B cell (primary cell): ENCODE measurements around the gene CCDC57. TPM values are rescaled to one million over a fixed set of nuclear protein-coding genes. Genes with fewer than 3 reads are reported as not detected.

Experiments used
- ATAC-seq: fragments of 200-7000 bp; cut with Tn5 transposase; one replicate; pipeline ENCODE4 v1.10.0; 2021; ENCODE audit warnings: low read depth, mild to moderate bottlenecking, moderate number of reproducible peaks, moderate library complexity
- CTCF ChIA-PET: fragments of 350-600 bp; sonication (Branson Sonifier 250); formaldehyde crosslinking; loops from one replicate; lab custom pipeline; 2021; ENCODE audit warnings: antibody characterized with exemption, inconsistent platforms; lab: Charles Lee
- POLR2A ChIA-PET: fragments of 350-600 bp; sonication (Branson Sonifier 250); formaldehyde crosslinking; loops from one replicate; lab custom pipeline; 2021; ENCODE audit warnings: antibody characterized with exemption; lab: Charles Lee
- DNase-seq: peaks from one replicate; pipeline ENCODE4 v3.0.0; 2013
- H2AFZ ChIP-seq: 2 replicates; pipeline ENCODE4 v1.6.1; 2012; ENCODE audit warnings: mild to moderate bottlenecking, low read depth, low read length; ENCODE audit not compliant: insufficient read depth, poor library complexity, severe bottlenecking
- H3K27ac ChIP-seq, 2 donors: 1 replicate in 1 of 2; 2 replicates in 1 of 2; pipeline ENCODE4 v1.5.1; 2012 to 2013; ENCODE audit warnings: low read length in 2 of 2, mild to moderate bottlenecking in 2 of 2, moderate library complexity in 1 of 2
- H3K27me3 ChIP-seq, 4 experiments: fragments of 200-600 bp in 1 of 4; sonication (generic) in 1 of 4; replicated peaks in 1 of 4; 1 replicate in 2 of 4; 2 replicates in 2 of 4; pipeline versions ENCODE4 v1.6.1 to v1.7.0; 2013 to 2016; ENCODE audit warnings: low read length in 3 of 4, mild to moderate bottlenecking in 2 of 4, mixed read lengths in 1 of 4, moderate library complexity in 1 of 4; ENCODE audit not compliant: insufficient read depth in 4 of 4, control insufficient read depth in 3 of 4; ENCODE audit errors: control extremely low read depth in 1 of 4
- H3K36me3 ChIP-seq, 2 experiments: replicated peaks in 1 of 2; 1 replicate in 1 of 2; 2 replicates in 1 of 2; pipeline versions ENCODE4 v1.6.1 to v1.7.1; 2013; ENCODE audit warnings: low read length in 1 of 2; ENCODE audit not compliant: insufficient read depth in 2 of 2, control insufficient read depth in 1 of 2; ENCODE audit errors: control extremely low read depth in 1 of 2, extremely low read depth in 1 of 2
- H3K4me1 ChIP-seq, 2 donors: fragments of 200-600 bp in 1 of 2; sonication (generic) in 1 of 2; 1 replicate in 1 of 2; 2 replicates in 1 of 2; pipeline versions ENCODE4 v1.5.1 to v1.6.1; 2013 to 2017; ENCODE audit warnings: low read length in 2 of 2; ENCODE audit not compliant: control insufficient read depth in 2 of 2, insufficient read depth in 2 of 2
- H3K4me2 ChIP-seq: replicated peaks from 2 replicates; pipeline ENCODE3; 2012; ENCODE audit warnings: mild to moderate bottlenecking, low read depth, low read length; ENCODE audit not compliant: poor library complexity, severe bottlenecking
- H3K4me3 ChIP-seq, 5 experiments: fragments of 200-600 bp in 1 of 5; sonication (generic) in 1 of 5; 1 replicate in 3 of 5; 2 replicates in 2 of 5; pipeline versions ENCODE4 v1.5.1 to v1.7.0; 2011 to 2016; ENCODE audit warnings: low read length in 4 of 5, mild to moderate bottlenecking in 4 of 5, low read depth in 2 of 5, control low read depth in 1 of 5, moderate library complexity in 1 of 5; ENCODE audit not compliant: insufficient read depth in 1 of 5; ENCODE audit errors: control extremely low read depth in 1 of 5, extremely low read depth in 1 of 5
- H3K79me2 ChIP-seq: fragments of 200-600 bp; sonication (generic); one replicate; pipeline ENCODE4 v1.6.0; 2016; ENCODE audit warnings: low read length; ENCODE audit not compliant: control insufficient read depth, insufficient read depth
- H3K9ac ChIP-seq: fragments of 200-600 bp; sonication (generic); 2 replicates; pipeline ENCODE4 v1.6.1; 2017; ENCODE audit warnings: mild to moderate bottlenecking, low read length, moderate library complexity
- H3K9me3 ChIP-seq, 3 donors: one replicate each; pipeline versions ENCODE4 v1.6.1 to v1.7.1; 2013; ENCODE audit warnings: low read length in 2 of 3; ENCODE audit not compliant: control insufficient read depth in 2 of 3, insufficient read depth in 1 of 3; ENCODE audit errors: control extremely low read depth in 1 of 3
- H4K20me1 ChIP-seq: 2 replicates; pipeline ENCODE4 v1.6.0; 2012; ENCODE audit warnings: mild to moderate bottlenecking, low read length; ENCODE audit not compliant: insufficient read depth, control insufficient read depth, poor library complexity, severe bottlenecking
- H3K27ac Mint-ChIP-seq: one replicate; pipeline ENCODE4 v1.8.0; 2021; ENCODE audit warnings: mixed read lengths
- H3K27me3 Mint-ChIP-seq: one replicate; pipeline ENCODE4 v1.8.0; 2021; ENCODE audit warnings: mixed read lengths
- H3K4me1 Mint-ChIP-seq: one replicate; pipeline ENCODE4 v1.8.0; 2021; ENCODE audit warnings: mixed read lengths
- H3K4me3 Mint-ChIP-seq: one replicate; pipeline ENCODE4 v1.8.0; 2021; ENCODE audit warnings: mixed read lengths
- H3K9me3 Mint-ChIP-seq: one replicate; pipeline ENCODE4 v1.8.0; 2022; ENCODE audit warnings: mixed read lengths; ENCODE audit not compliant: insufficient read depth
- EZH2 ChIP-seq: IDR thresholded peaks from 2 replicates; pipeline ENCODE4 v1.6.1; 2012; ENCODE audit warnings: borderline replicate concordance, low read depth, mild to moderate bottlenecking, moderate library complexity, low read length; ENCODE audit not compliant: insufficient read depth, poor library complexity, severe bottlenecking
- WGBS: methylation state at CpG from one replicate; pipeline ENCODE4 v1.1.5; 2013; ENCODE audit warnings: missing lambda C conversion rate; ENCODE audit not compliant: insufficient coverage; 5-methylcytosine and 5-hydroxymethylcytosine counted together
- intact Hi-C: fragments of 100-400 bp; cut with micrococcal nuclease; formaldehyde crosslinking; loops from one replicate; pipeline ENCODE4 v1.10.0; 2022
- polyA plus RNA-seq: library from polyadenylated mRNA; depleted of rRNA; stranded (reverse); fragments of >200 nt; gene quantifications from 2 replicates; pipeline ENCODE4 v1.2.3, GENCODE V29; 2012
- total RNA-seq, 2 donors: library from RNA; stranded (reverse); fragments of 120-200 nt in 1 of 2; gene quantifications; 1 replicate in 1 of 2; 2 replicates in 1 of 2; pipeline versions ENCODE4 v1.2.3 to v1.2.4, GENCODE V29; 2013 to 2022
- TF ChIP-seq, protein P1 (sequence below): fragments of 200-600 bp; IDR thresholded peaks from one replicate; pipeline ENCODE4 v1.8.0; 2022; ENCODE audit warnings: antibody characterized with exemption, mild to moderate bottlenecking

The CCDC57 gene
- total and polyA plus RNA-seq, 2 donors (not counting 1 experiment from before 2014, with no cell fraction given): 49.7 to 67.2 TPM

DNA sequence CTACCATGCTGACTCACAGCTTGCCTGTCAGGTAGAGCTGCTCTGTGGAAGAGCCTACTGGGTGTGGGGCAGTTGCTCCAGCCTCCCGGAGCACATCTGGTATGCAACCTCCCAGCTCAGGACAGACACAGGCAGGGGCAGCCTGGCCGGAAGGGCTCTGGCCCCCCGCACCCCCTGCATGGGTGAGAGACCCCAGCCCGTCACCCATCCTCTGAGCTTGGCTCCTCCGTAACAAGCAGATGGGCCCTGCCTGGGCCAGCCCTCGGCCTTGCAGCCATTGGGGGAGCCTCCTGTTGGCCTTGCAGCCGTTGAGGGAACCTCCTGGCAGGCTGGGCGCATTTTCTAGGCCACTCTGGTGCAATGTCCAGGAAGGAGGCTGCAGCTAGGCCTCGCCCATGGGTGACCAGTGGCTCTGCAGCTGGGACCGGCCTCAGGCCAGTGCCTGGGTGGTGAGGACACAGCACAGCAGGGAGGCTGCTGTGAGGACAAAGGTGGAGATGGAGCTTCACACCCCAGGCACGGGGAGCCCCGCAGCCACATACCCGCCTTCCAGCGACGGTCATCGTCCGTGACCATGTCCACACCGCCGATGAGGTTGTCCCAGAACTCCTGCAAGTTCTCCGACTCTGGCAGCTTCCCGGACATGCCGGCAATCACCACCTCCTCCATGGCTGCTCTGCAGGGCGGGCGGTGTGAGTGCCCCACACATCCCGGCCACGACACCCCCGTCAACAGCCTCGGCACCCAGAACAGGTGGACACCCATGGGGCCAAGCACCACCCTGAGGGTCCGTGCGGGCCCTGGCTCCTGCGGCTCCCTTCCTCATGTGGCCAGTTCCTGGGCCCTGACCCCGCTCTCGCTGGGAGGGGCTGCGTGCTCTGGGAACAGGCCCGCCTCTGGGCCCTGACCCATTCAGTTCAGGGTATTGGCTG is 116.6 kb downstream of the CCDC57 start:
- ChIA-PET POLR2A (interaction anchor here (0.6 to 1.2 kb wide), 2 partner anchors 10 to 855 kb away, joined by 3 to 7 read pairs; no protein-coding TSS in a partner anchor), CTCF (interaction anchor here (1.0 kb wide), 1 partner anchor 66 kb away, joined by 3 read pairs; no protein-coding TSS in a partner anchor)
- Histone ChIP-seq H4K20me1 (peaks cover 15% of the 10 kb centered on the region), H2AFZ (no peak overlapping the region), H3K4me1 (peaks cover 16 to 28% of the 10 kb centered on the region in 2 donors), H3K27me3 (no peaks in the 10 kb centered on the region), H3K9ac (no peak overlapping the region), H3K27ac (no peak overlapping the region), H3K4me3 (no peak overlapping the region), H3K36me3 (peaks cover 0 to 34% of the 10 kb centered on the region in 2 experiments), H3K79me2 (peaks cover 35% of the 10 kb centered on the region), H3K4me2 (peak overlapping the region; percentile 99), H3K9me3 (no peaks in the 10 kb centered on the region)
- DNase-seq (no peak), ATAC-seq (no peak)
- intact Hi-C loops: loop anchor here (5.0 to 10.0 kb wide), 2 partner anchors 119 to 956 kb away; partner anchors contain the start of gene CCDC57
- Mint-ChIP-seq H3K4me1 (peaks cover 9% of the 10 kb centered on the region), H3K27me3 (no peaks in the 10 kb centered on the region), H3K27ac (peak overlapping the region; percentile 53), H3K4me3 (peak overlapping the region; percentile 50), H3K9me3 (no peaks in the 10 kb centered on the region)
- no peak for TF ChIP-seq EZH2
- TF ChIP-seq, protein P1, sequence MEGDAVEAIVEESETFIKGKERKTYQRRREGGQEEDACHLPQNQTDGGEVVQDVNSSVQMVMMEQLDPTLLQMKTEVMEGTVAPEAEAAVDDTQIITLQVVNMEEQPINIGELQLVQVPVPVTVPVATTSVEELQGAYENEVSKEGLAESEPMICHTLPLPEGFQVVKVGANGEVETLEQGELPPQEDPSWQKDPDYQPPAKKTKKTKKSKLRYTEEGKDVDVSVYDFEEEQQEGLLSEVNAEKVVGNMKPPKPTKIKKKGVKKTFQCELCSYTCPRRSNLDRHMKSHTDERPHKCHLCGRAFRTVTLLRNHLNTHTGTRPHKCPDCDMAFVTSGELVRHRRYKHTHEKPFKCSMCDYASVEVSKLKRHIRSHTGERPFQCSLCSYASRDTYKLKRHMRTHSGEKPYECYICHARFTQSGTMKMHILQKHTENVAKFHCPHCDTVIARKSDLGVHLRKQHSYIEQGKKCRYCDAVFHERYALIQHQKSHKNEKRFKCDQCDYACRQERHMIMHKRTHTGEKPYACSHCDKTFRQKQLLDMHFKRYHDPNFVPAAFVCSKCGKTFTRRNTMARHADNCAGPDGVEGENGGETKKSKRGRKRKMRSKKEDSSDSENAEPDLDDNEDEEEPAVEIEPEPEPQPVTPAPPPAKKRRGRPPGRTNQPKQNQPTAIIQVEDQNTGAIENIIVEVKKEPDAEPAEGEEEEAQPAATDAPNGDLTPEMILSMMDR: no peak
- WGBS: 97% methylated on average over 33 of the region's 35 CpGs
